ENCODE data around the gene CHN2.

DNA sequence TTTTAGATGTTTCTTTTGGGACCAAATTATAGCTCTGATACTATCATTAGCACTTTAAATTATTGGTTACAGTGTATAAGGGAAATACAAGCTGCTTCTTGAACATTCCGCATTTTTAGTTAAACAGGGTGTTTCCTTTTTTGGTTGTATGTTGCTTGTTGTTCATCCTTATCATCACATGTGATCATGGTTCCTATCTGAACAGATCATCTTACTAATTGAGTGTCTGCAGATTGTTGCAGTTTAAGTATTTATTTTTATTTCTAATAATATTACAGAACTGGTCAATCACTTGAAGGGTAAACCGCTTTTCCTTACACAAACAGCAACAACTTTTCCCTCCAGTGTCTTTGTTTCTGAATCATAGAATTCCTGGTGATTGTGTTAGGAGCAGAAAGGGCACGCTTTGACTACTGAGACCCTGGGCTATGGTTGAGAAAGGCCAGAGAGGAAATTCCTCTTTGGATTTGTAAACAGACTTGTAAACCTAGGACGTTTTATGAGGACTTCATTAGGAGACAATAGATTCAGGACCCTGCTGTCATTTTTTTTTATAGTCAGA is 37.2 kb downstream of the CHN2 start:
- TF ChIP-seq, protein P1, sequence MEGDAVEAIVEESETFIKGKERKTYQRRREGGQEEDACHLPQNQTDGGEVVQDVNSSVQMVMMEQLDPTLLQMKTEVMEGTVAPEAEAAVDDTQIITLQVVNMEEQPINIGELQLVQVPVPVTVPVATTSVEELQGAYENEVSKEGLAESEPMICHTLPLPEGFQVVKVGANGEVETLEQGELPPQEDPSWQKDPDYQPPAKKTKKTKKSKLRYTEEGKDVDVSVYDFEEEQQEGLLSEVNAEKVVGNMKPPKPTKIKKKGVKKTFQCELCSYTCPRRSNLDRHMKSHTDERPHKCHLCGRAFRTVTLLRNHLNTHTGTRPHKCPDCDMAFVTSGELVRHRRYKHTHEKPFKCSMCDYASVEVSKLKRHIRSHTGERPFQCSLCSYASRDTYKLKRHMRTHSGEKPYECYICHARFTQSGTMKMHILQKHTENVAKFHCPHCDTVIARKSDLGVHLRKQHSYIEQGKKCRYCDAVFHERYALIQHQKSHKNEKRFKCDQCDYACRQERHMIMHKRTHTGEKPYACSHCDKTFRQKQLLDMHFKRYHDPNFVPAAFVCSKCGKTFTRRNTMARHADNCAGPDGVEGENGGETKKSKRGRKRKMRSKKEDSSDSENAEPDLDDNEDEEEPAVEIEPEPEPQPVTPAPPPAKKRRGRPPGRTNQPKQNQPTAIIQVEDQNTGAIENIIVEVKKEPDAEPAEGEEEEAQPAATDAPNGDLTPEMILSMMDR (IDR thresholded peaks at IDR 0.05): no peak
- no peak for TF ChIP-seq JUN (IDR thresholded peaks at IDR 0.05)
- no peak for TF ChIP-seq MYC (IDR thresholded peaks at IDR 0.05; ENCODE audit: borderline replicate concordance, low read length)
- TF ChIP-seq POLR2A (IDR thresholded peaks at IDR 0.05; ENCODE audit: low read length): no peak

Data from A549 (cell line).